ENCODE data around the gene KCNRG. TPM values are rescaled to one million over a fixed set of nuclear protein-coding genes. Genes with fewer than 3 reads are reported as not detected.
A peak's percentile ranks its signal among the peaks of the same experiment; 100 is the strongest.

KCNRG gene
- total and polyA plus RNA-seq, 4 experiments from 2014 or later, result 0.64 to 0.83 (median 0.70) TPM; not detected in 1

- Mint-ChIP-seq H3K4me1 (peaks cover 22 to 48% (median 31%) of the 10 kb centered on the region in 4 donors), H3K27me3 (no peaks in the 10 kb centered on the region), H3K4me3 (peak overlapping the region in 1 of 8 donors; percentile 5), H3K36me3 (peaks cover 31 to 46% of the 10 kb centered on the region in 2 donors), H3K27ac (peak overlapping the region; percentile 6 to 85 (median 26)), H3K9me3 (no peaks in the 10 kb centered on the region)
- Histone ChIP-seq H3K27ac (ENCODE audit: low read depth, low read length) (no peak overlapping the region), H3K4me3 (ENCODE audit: low read length in 2 of 2) (no peak overlapping the region), H3K36me3 (ENCODE audit: insufficient read depth, low read length) (peaks cover 3% of the 10 kb centered on the region), H3K4me1 (ENCODE audit: insufficient read depth, low read length) (peaks cover 26% of the 10 kb centered on the region), H3K27me3 (ENCODE audit: insufficient read depth, low read length) (no peaks in the 10 kb centered on the region), H3K9me3 (ENCODE audit: control insufficient read depth in 1 of 2, low read length in 2 of 2) (no peaks in the 10 kb centered on the region)
- POLR2A ChIA-PET (ENCODE audit: partially characterized antibody), result interaction anchor here (0.7 to 2.3 kb wide), 4 partner anchors 9 to 261 kb away, joined by 3 to 12 read pairs (median 3); partner anchors contain the start of gene TRIM13
- intact Hi-C loops (cut with micrococcal nuclease), result no loop called here
- CTCF ChIA-PET (ENCODE audit: partially characterized antibody), result interaction anchor here (2.0 kb wide), 1 partner anchor 9 kb away, joined by 9 read pairs; the partner anchor contains the start of gene TRIM13
- no peak for DNase-seq
These were observed 8.7 kb upstream of the KCNRG start for GRCh38 chr13:50006426-50007135.

GRCh38 chr13:50011461-50011860 is 3.8 kb upstream of the KCNRG start:
- POLR2A ChIA-PET (ENCODE audit: partially characterized antibody), result interaction anchor here (1.5 kb wide), 1 partner anchor 14 kb away, joined by 8 read pairs; the partner anchor contains the start of gene TRIM13
- intact Hi-C loops (cut with micrococcal nuclease), result no loop called here
- H3K27ac Mint-ChIP-seq, result peak overlapping the region in 2 of 7 donors; percentile 28 to 68

GRCh38 chr13:50012396-50013169 is 2.7 kb upstream of the KCNRG start:
- Mint-ChIP-seq H3K9me3 (no peaks in the 10 kb centered on the region), H3K36me3 (peaks cover 45 to 57% of the 10 kb centered on the region in 2 donors), H3K4me3 (no peak overlapping the region), H3K27me3 (no peaks in the 10 kb centered on the region), H3K27ac (peak overlapping the region in 3 of 7 donors; percentile 22 to 73 (median 44)), H3K4me1 (peaks cover 31 to 49% (median 43%) of the 10 kb centered on the region in 4 donors)
- Histone ChIP-seq H3K27me3 (ENCODE audit: insufficient read depth, low read length) (no peaks in the 10 kb centered on the region), H3K36me3 (ENCODE audit: insufficient read depth, low read length) (peaks cover 8% of the 10 kb centered on the region), H3K4me1 (ENCODE audit: insufficient read depth, low read length) (peaks cover 7% of the 10 kb centered on the region), H3K27ac (ENCODE audit: low read depth, low read length) (no peak overlapping the region), H3K9me3 (ENCODE audit: control insufficient read depth in 1 of 2, low read length in 2 of 2) (no peaks in the 10 kb centered on the region), H3K4me3 (ENCODE audit: low read length in 2 of 2) (no peak overlapping the region)
- intact Hi-C loops (cut with micrococcal nuclease), result no loop called here
- no peak for DNase-seq
- CTCF ChIA-PET (ENCODE audit: partially characterized antibody), result interaction anchor here (1.2 to 1.9 kb wide), 2 partner anchors 15 to 899 kb away, joined by 3 to 8 read pairs; no protein-coding TSS in a partner anchor
- POLR2A ChIA-PET (ENCODE audit: partially characterized antibody), result interaction anchor here (0.6 to 1.5 kb wide), 2 partner anchors 15 to 67 kb away, joined by 3 to 8 read pairs; partner anchors contain the start of gene TRIM13

More at GRCh38 chr13:50011461-50011860, 3.8 kb upstream of the KCNRG start:
- Mint-ChIP-seq H3K4me1 (peaks cover 31 to 50% (median 43%) of the 10 kb centered on the region in 4 donors), H3K36me3 (peaks cover 46 to 58% of the 10 kb centered on the region in 2 donors), H3K4me3 (no peak overlapping the region), H3K9me3 (no peaks in the 10 kb centered on the region), H3K27me3 (no peaks in the 10 kb centered on the region)
- CTCF ChIA-PET (ENCODE audit: partially characterized antibody), result interaction anchor here (0.5 to 1.9 kb wide), 3 partner anchors 14 to 1276 kb away, joined by 3 to 8 read pairs (median 3); no protein-coding TSS in a partner anchor
- H3K4me3 ChIP-seq (ENCODE audit: low read length in 2 of 2), result no peak overlapping the region
- H3K27me3 ChIP-seq (ENCODE audit: insufficient read depth, low read length), result no peaks in the 10 kb centered on the region
- no peaks in the 10 kb centered on the region for H3K9me3 ChIP-seq (ENCODE audit: control insufficient read depth in 1 of 2, low read length in 2 of 2)
- H3K4me1 ChIP-seq (ENCODE audit: insufficient read depth, low read length), result peaks cover 8% of the 10 kb centered on the region
- no peak for DNase-seq
- peaks cover 8% of the 10 kb centered on the region for H3K36me3 ChIP-seq (ENCODE audit: insufficient read depth, low read length)
- no peak overlapping the region for H3K27ac ChIP-seq (ENCODE audit: low read depth, low read length)

- Histone ChIP-seq H3K9me3 (ENCODE audit: control insufficient read depth in 1 of 2, low read length in 2 of 2) (no peaks in the 10 kb centered on the region), H3K4me1 (ENCODE audit: insufficient read depth, low read length) (peaks cover 12% of the 10 kb centered on the region), H3K27ac (ENCODE audit: low read depth, low read length) (no peak overlapping the region), H3K27me3 (ENCODE audit: insufficient read depth, low read length) (no peaks in the 10 kb centered on the region), H3K4me3 (ENCODE audit: low read length in 2 of 2) (no peak overlapping the region), H3K36me3 (ENCODE audit: insufficient read depth, low read length) (peaks cover 8% of the 10 kb centered on the region)
- Mint-ChIP-seq H3K36me3 (peaks cover 55 to 64% of the 10 kb centered on the region in 2 donors), H3K4me1 (peaks cover 33 to 53% (median 46%) of the 10 kb centered on the region in 4 donors), H3K27ac (peak overlapping the region in 3 of 7 donors; percentile 34 to 80 (median 34)), H3K27me3 (no peaks in the 10 kb centered on the region), H3K9me3 (no peaks in the 10 kb centered on the region), H3K4me3 (no peak overlapping the region)
- intact Hi-C loops (cut with micrococcal nuclease), result no loop called here
- CTCF ChIA-PET (ENCODE audit: partially characterized antibody), result interaction anchor here (1.2 to 1.4 kb wide), 2 partner anchors 16 to 17 kb away, joined by 3 to 8 read pairs; partner anchors contain the start of gene TRIM13
- DNase-seq, result no peak
- POLR2A ChIA-PET (ENCODE audit: partially characterized antibody), result interaction anchor here (1.0 to 2.2 kb wide), 3 partner anchors 10 to 17 kb away, joined by 3 to 9 read pairs (median 3); partner anchors contain the start of gene TRIM13
These were observed 858 bp upstream of the KCNRG start for GRCh38 chr13:50014386-50014785.

- CTCF ChIA-PET (ENCODE audit: partially characterized antibody), result no interaction called here
- POLR2A ChIA-PET (ENCODE audit: partially characterized antibody), result interaction anchor here (2.2 kb wide), 1 partner anchor 19 kb away, joined by 9 read pairs; the partner anchor contains the start of gene TRIM13
These were observed 506 bp downstream of the KCNRG start for GRCh38 chr13:50015750-50016149.

GRCh38 chr13:50016444-50016843 is 1.2 kb downstream of the KCNRG start:
- peaks cover 50 to 56% of the 10 kb centered on the region in 2 donors for H3K36me3 Mint-ChIP-seq
- peaks cover 8% of the 10 kb centered on the region for H3K36me3 ChIP-seq (ENCODE audit: insufficient read depth, low read length)
- POLR2A ChIA-PET (ENCODE audit: partially characterized antibody), result interaction anchor here (2.7 kb wide), 1 partner anchor 19 kb away, joined by 10 read pairs; the partner anchor contains the start of gene TRIM13

More at GRCh38 chr13:50015750-50016149, 506 bp downstream of the KCNRG start:
- Histone ChIP-seq H3K27ac (ENCODE audit: low read depth, low read length) (no peak overlapping the region), H3K9me3 (ENCODE audit: control insufficient read depth in 1 of 2, low read length in 2 of 2) (no peaks in the 10 kb centered on the region), H3K27me3 (ENCODE audit: insufficient read depth, low read length) (no peaks in the 10 kb centered on the region), H3K4me3 (ENCODE audit: low read length in 2 of 2) (no peak overlapping the region), H3K4me1 (ENCODE audit: insufficient read depth, low read length) (peaks cover 12% of the 10 kb centered on the region), H3K36me3 (ENCODE audit: insufficient read depth, low read length) (peaks cover 8% of the 10 kb centered on the region)
- no peaks in the 10 kb centered on the region for H3K9me3 Mint-ChIP-seq
- peaks cover 31 to 49% (median 44%) of the 10 kb centered on the region in 4 donors for H3K4me1 Mint-ChIP-seq
- H3K27me3 Mint-ChIP-seq, result no peaks in the 10 kb centered on the region
- no peak overlapping the region for H3K4me3 Mint-ChIP-seq
- DNase-seq, result no peak
- H3K27ac Mint-ChIP-seq, result peak overlapping the region in 5 of 7 donors; percentile 4 to 48 (median 37)
- peaks cover 57 to 63% of the 10 kb centered on the region in 2 donors for H3K36me3 Mint-ChIP-seq
- intact Hi-C loops (cut with micrococcal nuclease), result no loop called here

More at GRCh38 chr13:50016444-50016843, 1.2 kb downstream of the KCNRG start:
- no peak overlapping the region for H3K4me3 ChIP-seq (ENCODE audit: low read length in 2 of 2)
- Mint-ChIP-seq H3K4me1 (peaks cover 27 to 44% (median 41%) of the 10 kb centered on the region in 4 donors), H3K4me3 (no peak overlapping the region), H3K27ac (peak overlapping the region in 1 of 7 donors; percentile 4), H3K27me3 (no peaks in the 10 kb centered on the region), H3K9me3 (no peaks in the 10 kb centered on the region)
- no peak overlapping the region for H3K27ac ChIP-seq (ENCODE audit: low read depth, low read length)
- H3K27me3 ChIP-seq (ENCODE audit: insufficient read depth, low read length), result no peaks in the 10 kb centered on the region
- peaks cover 12% of the 10 kb centered on the region for H3K4me1 ChIP-seq (ENCODE audit: insufficient read depth, low read length)
- intact Hi-C loops (cut with micrococcal nuclease), result no loop called here
- no peak for DNase-seq
- H3K9me3 ChIP-seq (ENCODE audit: control insufficient read depth in 1 of 2, low read length in 2 of 2), result no peaks in the 10 kb centered on the region
- CTCF ChIA-PET (ENCODE audit: partially characterized antibody), result interaction anchor here (1.0 kb wide), 1 partner anchor 64 kb away, joined by 3 read pairs; no protein-coding TSS in a partner anchor

All from CD4-positive, alpha-beta memory T cell (primary cell).